Lower leg skin (tissue), 3 donors: ENCODE data around the gene LRFN2.

Experiments
- CTCF ChIP-seq, 3 donors: fragments of 450-650 bp; IDR thresholded peaks; one replicate each; pipeline ENCODE4 v1.5.1; 2016; ENCODE audit warnings: antibody characterized with exemption in 3 of 3, mild to moderate bottlenecking in 3 of 3, moderate library complexity in 2 of 3
- POLR2A ChIP-seq, 2 donors: fragments of 450-650 bp; IDR thresholded peaks; one replicate each; pipeline ENCODE4 v1.6.1; 2016 to 2017; ENCODE audit warnings: antibody characterized with exemption in 2 of 2, mild to moderate bottlenecking in 1 of 2, moderate library complexity in 1 of 2

- no peak for TF ChIP-seq CTCF (IDR thresholded peaks at IDR 0.05)
- no peak for TF ChIP-seq POLR2A (IDR thresholded peaks at IDR 0.05)
These were observed 58.1 kb downstream of the LRFN2 start for GRCh38 chr6:40529040-40529439.
